GM12892 (cell line): Measurements from ENCODE around the gene ACVR2B.

Experiments used
- POLR2A ChIP-seq: IDR thresholded peaks from 2 replicates; pipeline ENCODE4 v1.6.1; 2011; ENCODE audit warnings: low read depth, low read length, control low read depth
- POLR2AphosphoS5 ChIP-seq: IDR thresholded peaks from 2 replicates; pipeline ENCODE4 v1.6.1; 2011; ENCODE audit warnings: low read depth, low read length, control low read depth
- TAF1 ChIP-seq: IDR thresholded peaks from 2 replicates; pipeline ENCODE4 v1.6.1; 2011; ENCODE audit warnings: low read depth, mild to moderate bottlenecking, control low read depth, low read length, borderline replicate concordance

DNA sequence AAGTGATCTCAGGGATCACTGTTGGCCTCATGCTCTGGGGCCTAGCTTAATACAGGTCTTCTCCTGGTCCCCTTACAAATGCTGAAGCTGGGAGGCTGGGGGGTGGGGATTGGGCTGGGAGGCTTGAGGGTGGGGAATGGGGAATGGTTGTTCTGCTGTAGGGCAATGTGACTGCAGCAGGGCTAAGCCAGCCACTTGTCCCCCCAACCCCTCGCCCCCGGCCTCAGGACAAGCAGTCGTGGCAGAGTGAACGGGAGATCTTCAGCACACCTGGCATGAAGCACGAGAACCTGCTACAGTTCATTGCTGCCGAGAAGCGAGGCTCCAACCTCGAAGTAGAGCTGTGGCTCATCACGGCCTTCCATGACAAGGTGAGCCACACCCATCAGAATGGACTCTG, 25.2 kb downstream of the ACVR2B start:
- no peak for TF ChIP-seq POLR2AphosphoS5
- TF ChIP-seq POLR2A = no peak
- no peak for TF ChIP-seq TAF1
